HG03571 (cell line): ENCODE results near the gene MT1X.
"Not testable (repeated sequence)": the region's sequence is repeated elsewhere in the genome, so short reads cannot be mapped to it uniquely, and the experiment has no call there.

Experiments used
- ATAC-seq: cut with Tn5 transposase; IDR thresholded peaks from one replicate; pipeline ENCODE4 v1.9.1; 2021; ENCODE audit not compliant: unreplicated experiment

The MT1X gene

GRCh38 chr16:56708525-56709442 lies 26.5 kb downstream of the MT1X start:
- ATAC-seq: no peak

- no peak for ATAC-seq
Measured at GRCh38 chr16:56709443-56710040, 27.3 kb downstream of the MT1X start.

- ATAC-seq: no peak
Measured at GRCh38 chr16:56710181-56710737, 28.0 kb downstream of the MT1X start.

GRCh38 chr16:56711862-56712261 lies 29.6 kb downstream of the MT1X start:
- no peak for ATAC-seq

GRCh38 chr16:56713794-56714193 lies 31.5 kb downstream of the MT1X start:
- ATAC-seq: no peak

GRCh38 chr16:56715126-56715525 lies 32.9 kb downstream of the MT1X start:
- ATAC-seq: no peak

GRCh38 chr16:56716761-56717160 lies 34.5 kb downstream of the MT1X start:
- ATAC-seq: no peak

- ATAC-seq: not testable (repeated sequence)
Measured at GRCh38 chr16:56717532-56717931, 35.3 kb downstream of the MT1X start.

- no peak for ATAC-seq
Measured at GRCh38 chr16:56722200-56722842, 40.1 kb downstream of the MT1X start.

- ATAC-seq: no peak
Measured at GRCh38 chr16:56724191-56724590, 41.9 kb downstream of the MT1X start.

GRCh38 chr16:56726283-56726682 lies 44.0 kb downstream of the MT1X start:
- no peak for ATAC-seq

GRCh38 chr16:56726926-56727325 lies 44.7 kb downstream of the MT1X start:
- no peak for ATAC-seq

GRCh38 chr16:56728027-56728426 lies 45.8 kb downstream of the MT1X start:
- no peak for ATAC-seq

- ATAC-seq: no peak
Measured at GRCh38 chr16:56728980-56729734, 46.9 kb downstream of the MT1X start.

- peak; percentile 87 for ATAC-seq
Measured at GRCh38 chr16:56729735-56730662, 47.7 kb downstream of the MT1X start, which contains the start of gene NUP93. Gene NUP93 (plus strand): TSS chr16:56730129. CDS start chr16:56748248, 18,119 bp downstream.

GRCh38 chr16:56732366-56732765 lies 50.1 kb downstream of the MT1X start:
- no peak for ATAC-seq

GRCh38 chr16:56732832-56733231 lies 50.6 kb downstream of the MT1X start:
- no peak for ATAC-seq
